ENCODE measurements around the gene NLRP12.
A peak's percentile ranks its signal among the peaks of the same experiment; 100 is the strongest.
"Not testable (repeated sequence)": the region's sequence is repeated elsewhere in the genome, so short reads cannot be mapped to it uniquely, and the experiment has no call there.

The NLRP12 gene

DNA sequence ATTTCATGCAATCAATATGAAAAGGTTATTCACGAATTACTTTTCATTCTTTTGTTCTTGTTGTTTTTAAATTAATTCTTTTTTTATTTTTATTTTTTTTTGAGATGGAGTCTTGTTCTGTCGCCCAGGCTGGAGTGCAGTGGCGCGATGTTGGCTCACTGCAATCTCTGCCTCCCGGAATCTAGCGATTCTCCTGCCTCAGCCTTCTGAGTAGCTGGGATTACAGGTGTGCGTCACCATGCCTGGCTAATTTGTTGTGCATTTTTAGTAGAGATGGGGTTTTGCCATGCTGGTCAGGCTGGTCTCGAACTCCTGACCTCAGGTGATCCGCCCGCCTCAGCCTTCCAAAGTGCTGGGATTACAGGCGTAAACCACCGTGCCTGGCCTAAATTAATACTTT lies 16.1 kb upstream of the NLRP12 start:
- not testable (repeated sequence) for DNase-seq (ENCODE audit: low read depth in 1 of 2, low spot score in 1 of 2)

DNA sequence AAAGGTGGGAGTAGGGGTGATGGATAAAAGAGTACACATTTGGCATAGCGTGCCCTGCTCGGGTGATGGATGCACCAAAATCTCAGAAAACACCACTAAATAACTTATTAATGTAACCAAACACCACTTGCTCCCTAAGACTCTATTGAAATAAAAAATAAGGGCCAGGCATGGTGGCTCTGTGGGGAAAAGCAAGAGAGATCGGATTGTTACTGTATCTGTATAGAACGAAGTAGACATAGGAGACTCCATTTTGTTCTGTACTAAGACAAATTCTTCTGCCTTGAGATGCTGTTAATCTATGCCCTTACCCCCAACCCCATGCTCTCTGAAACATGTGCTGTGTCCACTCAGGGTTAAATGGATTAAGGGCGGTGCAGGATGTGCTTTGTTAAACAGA lies 14.3 kb upstream of the NLRP12 start:
- DNase-seq (ENCODE audit: low read depth in 1 of 2, low spot score in 1 of 2): not testable (repeated sequence)

DNA sequence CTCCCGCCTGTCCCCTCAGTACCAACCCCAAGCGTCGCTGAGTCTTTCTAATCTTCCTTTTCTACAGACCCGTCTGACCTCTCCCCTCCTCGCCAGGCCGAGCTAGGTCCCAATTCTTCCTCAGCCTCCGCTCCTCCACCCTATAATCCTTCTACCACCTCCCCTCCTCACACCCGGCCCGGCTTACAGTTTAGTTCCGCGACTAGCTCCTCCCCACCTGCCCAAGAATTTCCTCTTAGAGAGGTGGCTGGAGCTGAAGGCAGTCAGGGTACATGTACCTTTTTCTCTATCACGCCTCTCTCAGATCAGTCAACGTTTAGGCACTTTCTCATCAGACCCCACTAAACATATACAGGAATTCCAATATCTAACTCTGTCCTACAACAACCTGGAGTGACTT lies 8.7 kb upstream of the NLRP12 start:
- not testable (repeated sequence) for DNase-seq (ENCODE audit: low read depth in 1 of 2, low spot score in 1 of 2)

DNA sequence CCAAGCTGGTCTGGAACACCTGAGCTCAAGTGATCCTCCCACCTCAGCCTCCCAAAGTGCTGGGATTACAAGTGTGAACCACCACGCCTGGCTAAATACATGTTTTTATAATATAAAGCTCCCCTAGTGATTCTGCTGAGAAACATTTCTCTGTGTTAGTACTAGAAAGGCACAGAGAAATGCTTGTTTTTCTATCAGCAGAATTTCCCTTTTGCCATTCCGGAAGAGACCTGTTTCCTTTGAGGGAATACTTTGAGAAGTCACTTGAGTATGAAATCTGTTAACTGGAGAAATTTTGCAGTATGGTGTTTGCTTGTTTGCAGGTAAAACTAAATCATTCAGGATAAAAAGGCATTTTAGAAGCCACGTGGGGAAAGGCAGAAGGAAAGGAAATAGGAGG lies 4.4 kb upstream of the NLRP12 start:
- DNase-seq (ENCODE audit: low read depth in 1 of 2, low spot score in 1 of 2): no peak

DNA sequence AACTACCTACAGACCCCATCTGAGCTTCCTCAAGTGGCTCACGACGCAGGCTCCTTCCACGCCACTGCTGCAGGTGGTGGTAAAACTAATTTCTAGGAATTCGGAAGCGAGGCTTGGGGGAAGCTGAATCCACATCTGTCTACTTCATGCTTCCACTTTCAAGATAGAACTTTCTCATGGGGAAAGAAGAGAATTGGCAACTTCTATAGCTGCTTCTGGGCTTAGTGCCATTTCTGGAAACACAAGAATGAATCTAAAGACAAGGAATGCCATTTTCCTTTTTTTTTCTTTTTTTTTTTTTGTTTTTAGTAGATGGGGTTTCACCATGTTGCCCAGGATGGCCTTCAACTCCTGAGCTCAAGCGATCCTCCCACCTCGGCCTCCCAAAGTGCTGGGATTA lies 2.8 kb upstream of the NLRP12 start:
- no peak for DNase-seq (ENCODE audit: low read depth in 1 of 2, low spot score in 1 of 2)

DNA sequence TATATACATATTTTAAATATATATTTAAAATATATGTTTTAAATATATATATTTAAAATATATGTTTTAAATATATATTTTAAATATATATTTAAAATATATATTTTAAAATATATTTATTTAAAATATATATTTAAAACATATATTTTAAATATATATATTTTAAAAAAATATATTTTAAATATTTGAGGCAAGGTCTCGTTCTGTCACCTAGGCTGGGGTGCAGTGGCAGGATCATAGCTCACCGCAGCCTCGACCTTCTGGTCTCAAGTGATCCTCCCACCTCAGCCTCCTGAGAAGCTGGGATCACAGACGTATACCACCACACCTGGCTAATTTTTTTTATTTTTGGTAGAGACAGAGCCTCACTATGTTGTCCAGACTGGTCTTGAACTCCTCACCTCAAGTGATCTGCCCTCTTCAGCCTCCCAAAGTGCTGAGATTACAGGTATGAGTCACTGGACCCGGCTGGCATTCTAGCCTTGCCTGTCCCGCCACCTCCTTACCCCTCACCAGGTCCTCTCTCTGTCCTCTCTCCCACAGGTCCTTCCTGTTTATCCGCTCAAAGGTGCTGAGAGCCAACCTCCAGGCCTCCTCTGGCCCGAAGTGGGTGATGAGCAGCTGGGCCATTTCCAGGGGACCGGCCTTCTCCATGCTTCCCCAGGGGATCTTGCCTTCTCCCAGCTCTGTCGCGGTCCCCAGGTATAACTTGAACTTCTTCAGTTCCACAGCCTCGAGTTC lies 564 bp downstream of the NLRP12 start:
- DNase-seq (ENCODE audit: low read depth in 1 of 2, low spot score in 1 of 2): no peak

DNA sequence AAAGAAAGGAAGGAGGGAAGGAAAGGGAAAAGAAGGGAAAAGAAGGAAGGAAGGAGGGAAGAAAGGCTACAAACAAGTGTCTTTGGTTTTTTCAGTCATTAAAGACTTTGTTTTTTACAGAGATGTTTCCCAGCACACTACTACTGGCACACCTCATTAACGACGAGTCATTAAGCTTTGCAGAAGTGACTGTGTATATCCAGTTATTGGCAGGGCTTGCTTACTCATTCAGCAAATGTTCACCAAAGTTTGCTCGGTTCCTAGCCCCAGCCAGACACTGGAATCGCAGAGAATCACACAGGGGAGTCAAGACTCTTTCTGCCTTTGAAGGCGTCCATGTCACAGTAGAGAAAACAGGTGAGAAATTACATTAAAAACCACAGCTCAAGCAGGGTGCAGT lies 4.3 kb downstream of the NLRP12 start:
- no peak for DNase-seq (ENCODE audit: low read depth in 1 of 2, low spot score in 1 of 2)

DNA sequence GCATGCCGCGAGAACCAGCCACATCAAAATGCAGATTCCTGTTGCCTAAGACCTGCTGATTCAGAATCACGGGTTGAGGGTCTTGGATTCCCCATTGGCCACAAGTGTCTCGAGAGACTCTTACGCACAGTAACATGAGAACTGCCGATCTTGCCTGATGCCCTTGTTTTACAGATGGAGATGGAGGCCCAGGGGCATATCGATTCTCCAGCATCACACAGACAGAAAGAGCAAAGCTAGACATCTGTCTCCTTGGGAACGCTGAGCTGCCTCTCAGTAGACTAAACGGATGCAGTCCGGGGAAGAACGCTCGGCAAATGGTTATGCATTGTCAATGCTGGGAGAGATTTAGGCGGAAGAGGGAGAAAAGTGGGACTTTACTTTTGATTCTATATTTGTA lies 5.4 kb downstream of the NLRP12 start:
- no peak for DNase-seq (ENCODE audit: low read depth in 1 of 2, low spot score in 1 of 2)

DNA sequence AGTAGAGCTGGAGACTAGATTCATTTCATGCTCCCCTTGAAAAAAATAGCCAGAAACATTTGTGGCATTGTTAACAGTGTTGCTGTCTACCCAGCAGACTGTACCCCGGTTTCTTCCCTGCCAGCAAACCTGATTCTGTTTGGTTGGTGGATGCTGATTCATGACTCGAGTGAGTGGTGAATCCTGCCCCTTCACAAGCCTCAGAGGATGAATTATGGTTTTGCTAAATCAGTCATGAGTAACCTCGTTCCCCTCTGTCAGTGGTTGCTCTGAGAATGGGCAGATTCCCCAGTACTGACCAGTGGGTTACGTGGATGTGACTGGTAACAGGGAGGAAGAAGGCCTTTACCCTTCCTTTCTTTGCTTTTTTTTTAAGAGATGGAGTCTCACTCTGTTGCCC lies 10.1 kb downstream of the NLRP12 start:
- DNase-seq (ENCODE audit: low read depth in 1 of 2, low spot score in 1 of 2): no peak

DNA sequence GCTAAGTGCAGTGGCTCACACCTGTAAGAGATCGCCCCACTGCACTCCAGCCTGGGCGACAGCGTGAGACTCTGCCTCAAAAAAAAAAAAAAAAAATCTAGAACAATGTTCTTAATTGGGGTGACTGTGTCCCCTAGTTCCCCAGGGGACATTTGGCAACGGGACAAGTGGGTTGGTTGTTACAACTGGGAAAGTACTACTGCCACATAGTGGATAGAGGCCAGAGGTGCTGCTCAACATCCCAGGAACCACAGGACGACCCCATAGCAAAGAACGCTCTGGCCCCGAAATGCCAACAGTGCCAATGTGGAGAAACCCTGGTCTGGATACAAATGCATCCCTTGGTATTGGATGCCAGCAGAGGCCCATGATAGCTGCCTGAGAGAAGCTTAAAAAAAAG lies 11.8 kb downstream of the NLRP12 start:
- DNase-seq (ENCODE audit: low read depth in 1 of 2, low spot score in 1 of 2): no peak

DNA sequence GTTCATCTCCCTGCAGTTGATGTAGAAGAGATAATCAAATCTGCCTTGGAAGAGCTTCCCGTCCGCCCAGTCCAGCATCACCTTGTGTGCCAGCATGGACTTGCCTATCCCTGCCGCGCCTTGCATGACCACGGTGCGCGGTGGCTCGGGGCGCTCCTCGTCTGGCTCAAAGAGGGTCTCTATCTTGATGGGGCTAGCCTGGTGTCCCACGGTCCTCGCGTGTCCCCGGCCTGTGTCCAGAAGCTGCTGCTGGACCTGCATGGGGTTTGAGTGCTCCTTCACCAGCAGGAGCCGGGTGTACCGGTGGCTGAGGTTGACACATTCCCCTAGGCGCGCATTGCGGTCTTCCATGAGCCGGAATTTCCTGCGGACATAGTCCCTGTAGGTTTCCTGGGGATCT lies 13.2 kb downstream of the NLRP12 start:
- no peak for DNase-seq (ENCODE audit: low read depth in 1 of 2, low spot score in 1 of 2)

DNA sequence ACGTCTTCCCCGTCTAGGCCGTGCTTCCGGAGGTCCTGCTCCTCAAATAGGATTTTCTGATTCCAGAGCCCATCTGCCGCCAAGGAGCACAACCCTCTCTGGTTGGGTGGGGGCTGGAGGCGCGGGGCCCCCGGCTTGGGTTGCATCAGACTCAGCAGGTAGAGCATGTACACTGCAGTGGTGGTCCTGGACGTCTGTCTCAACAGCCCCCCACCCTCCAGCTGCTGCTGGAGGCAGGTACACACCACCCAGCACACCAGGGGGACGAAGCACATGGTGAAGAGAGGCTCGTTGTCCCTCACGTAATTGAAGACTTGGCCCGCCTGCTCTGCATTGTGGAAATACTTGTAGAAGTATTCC lies 13.9 kb downstream of the NLRP12 start:
- no peak for DNase-seq (ENCODE audit: low read depth in 1 of 2, low spot score in 1 of 2)

DNA sequence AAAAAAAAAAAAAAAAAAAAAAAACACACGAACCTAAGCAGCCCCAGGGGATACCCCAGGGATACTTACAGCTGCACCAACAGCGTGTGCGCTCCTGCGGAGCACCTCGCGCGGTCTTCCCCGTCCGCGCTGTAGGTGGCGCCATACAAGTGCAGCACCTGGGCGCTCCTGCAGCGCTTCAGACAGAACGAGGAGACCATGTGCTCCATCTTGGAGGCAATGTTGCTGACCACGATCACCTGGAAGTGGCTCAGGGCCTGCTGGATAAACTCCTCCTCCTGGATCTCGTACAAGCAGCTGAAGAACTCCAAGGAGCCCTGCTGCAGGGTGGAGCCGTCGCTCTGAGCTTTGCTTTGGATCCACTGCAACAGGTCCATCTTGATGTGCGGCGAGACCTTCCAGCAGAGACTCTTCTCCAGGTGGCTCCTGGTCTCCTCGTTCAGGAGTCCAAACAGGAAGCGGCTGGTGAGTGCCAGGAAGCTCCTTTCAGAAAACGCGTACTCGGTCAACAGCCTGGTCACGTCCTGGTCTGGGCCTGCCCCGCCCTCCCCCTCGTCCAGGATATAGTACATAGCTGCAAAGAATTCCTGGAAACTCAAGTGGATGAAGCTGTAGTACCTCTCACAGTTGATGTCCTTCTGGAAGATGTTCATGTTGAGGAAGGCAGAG lies 14.5 kb downstream of the NLRP12 start:
- no peak for DNase-seq (ENCODE audit: low read depth in 1 of 2, low spot score in 1 of 2)

DNA sequence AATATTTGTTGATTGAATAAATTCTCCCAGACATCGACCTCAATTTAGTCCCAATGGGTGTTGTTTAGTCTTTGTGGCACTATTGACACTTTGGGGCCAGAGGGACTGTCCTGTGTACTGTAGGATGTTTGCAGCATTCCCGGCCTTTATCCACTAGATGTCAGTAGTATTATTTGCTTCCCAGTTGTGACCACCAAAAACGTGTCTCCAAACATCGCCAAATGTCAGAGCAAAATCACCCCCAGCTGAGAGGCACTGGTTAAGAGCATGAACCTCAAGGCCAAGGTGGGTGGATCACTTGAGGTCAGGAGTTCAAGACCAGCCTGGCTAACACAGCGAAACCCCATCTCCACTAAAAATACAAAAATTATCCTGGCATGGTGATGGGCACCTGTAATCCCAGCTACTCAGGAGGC lies 15.4 kb downstream of the NLRP12 start:
- DNase-seq (ENCODE audit: low read depth in 1 of 2, low spot score in 1 of 2): no peak

DNA sequence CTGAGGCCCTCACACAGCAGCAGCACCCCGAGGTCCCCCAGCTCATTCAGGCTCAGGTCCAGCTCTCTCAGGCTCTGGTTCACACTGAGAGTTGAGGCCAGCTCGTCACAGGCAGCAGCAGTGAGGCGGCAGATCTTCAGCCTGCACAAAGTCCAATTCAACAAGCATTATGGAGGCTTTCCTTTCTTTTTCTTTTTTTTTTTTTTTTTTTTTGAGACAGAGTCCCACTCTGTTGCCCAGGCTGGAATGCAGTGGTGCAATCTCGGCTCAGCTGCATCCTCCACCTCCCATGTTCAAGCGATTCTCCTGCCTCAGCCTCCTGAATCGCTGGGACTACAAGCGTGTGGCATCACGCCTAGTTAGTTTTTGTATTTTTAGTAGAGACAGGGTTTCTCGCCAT lies 22.9 kb downstream of the NLRP12 start:
- no peak for DNase-seq (ENCODE audit: low read depth in 1 of 2, low spot score in 1 of 2)

DNA sequence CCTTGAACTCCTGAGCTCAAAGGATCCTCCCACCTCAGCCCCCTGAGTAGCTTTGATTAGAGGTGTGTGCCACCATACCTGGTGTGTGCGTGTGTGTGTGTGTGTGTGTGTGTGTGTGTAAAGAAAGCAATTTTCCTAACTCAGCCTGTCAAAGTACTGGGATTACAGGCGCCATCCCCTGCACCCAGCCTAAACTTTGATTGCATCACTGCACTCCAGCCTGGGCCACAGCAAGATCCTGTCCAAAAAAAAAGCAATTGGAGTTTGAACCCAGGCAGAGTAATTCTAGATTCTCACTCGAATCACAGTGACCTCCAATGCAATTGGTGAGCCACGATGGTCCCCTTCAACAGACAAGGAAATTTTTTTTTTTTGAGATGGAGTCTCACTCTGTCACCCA lies 29.1 kb downstream of the NLRP12 start:
- DNase-seq (ENCODE audit: low read depth in 1 of 2, low spot score in 1 of 2): no peak

DNA sequence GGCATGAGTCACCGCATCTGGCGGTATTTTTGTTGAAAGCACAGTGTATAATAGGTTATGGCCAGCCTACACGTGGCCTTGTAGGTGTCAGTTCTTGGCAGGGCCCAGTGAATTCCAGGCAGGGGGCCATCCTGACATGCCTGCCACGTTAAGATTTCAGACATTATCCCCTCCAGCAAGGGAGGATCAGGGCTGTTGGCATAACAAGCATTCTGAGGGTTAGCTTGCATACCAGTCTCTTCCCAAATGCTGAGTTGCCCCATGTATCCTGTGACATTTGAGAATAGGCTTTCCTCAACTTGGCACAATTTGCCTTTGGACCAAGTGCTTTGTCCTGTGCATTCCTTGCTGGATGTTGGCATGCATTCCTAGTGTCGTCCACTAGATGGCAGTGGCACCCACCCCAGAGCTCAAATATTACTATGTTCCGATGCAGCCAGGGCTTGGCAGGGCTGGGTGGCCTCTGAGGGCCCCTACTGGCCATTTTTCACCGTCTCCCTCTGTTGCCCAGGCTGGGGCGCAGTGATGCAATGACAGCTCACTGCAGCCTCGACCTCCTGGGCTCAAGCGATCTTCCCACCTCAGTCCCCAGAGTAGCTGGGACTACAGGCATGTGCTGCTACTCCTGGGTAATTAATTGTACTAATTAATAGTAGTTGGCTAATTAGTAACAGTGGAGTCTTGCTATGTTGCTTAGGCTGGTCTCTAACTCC lies 31.2 kb downstream of the NLRP12 start:
- peak; percentile 37 to 57 for DNase-seq (ENCODE audit: low read depth in 1 of 2, low spot score in 1 of 2)

DNA sequence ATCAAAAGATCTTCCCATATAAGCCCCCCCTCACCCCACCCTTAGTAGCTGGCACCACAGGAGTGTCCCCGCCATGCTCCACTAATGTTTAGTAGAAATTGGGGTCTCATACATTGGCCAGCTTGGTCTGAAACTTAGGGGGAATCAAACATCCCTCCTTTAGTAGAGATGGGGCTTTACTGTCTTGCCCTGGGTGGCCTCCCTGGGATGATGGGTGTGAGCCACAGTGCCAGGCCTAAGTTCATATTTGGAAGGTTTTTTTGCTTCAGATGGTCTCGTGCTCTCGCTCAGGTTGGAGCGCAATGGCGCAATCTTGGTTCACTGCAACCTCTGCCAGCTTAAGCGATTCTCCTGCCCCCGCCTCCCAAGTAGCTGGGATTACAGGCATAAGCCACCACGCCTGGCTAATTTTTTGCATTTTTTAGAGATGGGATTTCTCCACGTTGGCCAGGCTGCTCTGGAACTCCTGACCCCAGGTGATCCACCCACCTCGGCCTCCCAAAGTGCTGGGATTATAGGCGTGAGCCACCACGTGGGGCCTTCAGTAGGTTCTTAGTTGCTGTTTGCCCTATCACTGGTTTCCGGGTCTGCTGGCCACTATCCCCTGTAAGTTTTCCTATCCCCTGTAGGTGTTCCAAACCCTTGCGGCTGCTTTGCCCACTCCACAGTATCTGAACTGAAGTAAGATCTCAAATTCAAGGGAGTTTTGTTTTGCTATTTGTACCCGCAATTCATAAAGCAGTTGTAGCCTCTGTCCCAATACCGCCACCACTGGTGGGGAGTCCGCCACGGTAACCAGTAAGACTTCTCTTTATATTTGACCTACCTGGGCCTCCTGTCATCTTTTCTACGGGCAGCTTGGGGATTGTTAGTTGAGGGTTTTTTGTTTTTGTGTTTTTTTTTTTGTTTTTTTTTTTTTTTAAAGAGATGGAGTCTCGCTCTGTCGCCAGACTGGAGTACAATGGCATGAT lies 34.1 kb downstream of the NLRP12 start:
- DNase-seq (ENCODE audit: low read depth in 1 of 2, low spot score in 1 of 2): no peak

DNA sequence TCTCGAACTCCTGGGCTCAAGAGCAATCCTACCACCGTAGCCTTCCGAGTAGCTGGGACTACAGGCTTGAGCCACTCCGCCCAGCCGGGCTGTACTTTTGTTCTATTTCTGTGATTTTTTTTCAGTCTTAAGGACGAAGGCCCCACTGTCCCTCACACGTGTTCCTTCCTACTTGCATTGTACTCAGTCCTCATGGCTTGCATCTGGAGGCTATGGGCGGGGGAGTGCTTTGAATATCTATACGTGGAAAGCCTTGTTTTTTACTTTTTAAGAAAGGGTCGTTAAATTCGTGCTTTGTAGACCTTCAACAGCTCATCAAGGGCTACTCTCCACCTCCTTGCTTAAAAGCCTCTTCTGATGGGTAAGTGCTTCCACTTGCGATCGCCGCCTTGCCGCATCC lies 36.8 kb downstream of the NLRP12 start:
- no peak for DNase-seq (ENCODE audit: low read depth in 1 of 2, low spot score in 1 of 2)

DNA sequence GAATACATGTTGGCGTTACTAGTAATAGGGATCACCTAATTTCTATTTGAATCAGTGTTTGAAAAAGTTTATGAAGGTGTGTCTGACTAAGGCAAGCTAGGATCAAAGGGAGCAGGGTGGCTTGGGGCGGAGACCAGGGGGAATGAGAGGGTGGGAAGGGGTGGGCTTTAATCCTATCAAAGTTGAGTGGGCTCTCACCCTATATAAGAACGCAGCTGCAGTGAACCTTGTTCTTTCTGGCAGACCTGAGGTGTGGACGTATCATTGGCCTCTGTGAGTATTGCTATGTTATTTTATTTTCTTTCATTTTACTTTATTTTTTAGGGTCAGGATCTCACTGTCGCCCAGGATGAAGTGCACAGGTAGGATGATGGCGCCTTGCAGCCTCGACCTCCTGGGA lies 37.4 kb downstream of the NLRP12 start:
- DNase-seq (ENCODE audit: low read depth in 1 of 2, low spot score in 1 of 2): no peak

DNA sequence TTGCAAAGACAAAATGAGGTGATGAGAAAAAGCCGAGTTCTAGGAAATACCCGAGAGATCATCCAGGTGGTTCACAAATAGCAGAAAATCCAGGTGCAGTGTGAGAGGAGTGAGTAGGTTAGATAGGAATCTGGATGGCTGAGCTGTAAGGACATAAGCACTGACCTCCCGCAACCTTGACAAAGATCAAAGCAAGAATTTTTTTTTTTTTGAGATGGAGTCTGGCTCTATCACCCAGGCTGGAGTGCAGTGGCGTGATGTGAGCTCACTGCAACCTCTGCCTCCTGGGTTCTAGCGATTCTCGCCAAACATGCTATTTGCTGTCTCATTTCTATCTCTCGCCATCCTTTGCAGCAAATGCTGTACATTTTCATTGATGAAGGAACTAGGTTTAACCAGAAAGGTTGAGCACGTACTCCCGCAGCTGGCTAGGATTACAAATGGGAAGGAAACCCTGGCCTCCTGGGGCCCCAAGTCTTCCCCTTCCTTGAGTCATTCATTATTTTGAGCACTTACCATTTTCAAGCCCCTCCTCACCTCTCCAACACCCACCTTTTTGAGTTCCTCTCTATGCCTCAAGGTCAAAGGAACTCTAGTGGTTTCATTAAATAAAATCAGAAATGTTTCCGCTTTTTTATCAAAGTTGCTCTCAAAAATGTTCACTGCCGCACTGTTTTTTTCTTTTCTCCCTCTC lies 38.8 kb downstream of the NLRP12 start:
- no peak for DNase-seq (ENCODE audit: low read depth in 1 of 2, low spot score in 1 of 2)
